Pericardium fibroblast (primary cell): Measurements from ENCODE around the gene RPS6KA1. TPM values are rescaled to one million over a fixed set of nuclear protein-coding genes. Genes with fewer than 3 reads are reported as not detected.

Source experiments
- total RNA-seq: library from RNA; depleted of rRNA; stranded (reverse); fragments of >200 nt; gene quantifications from 2 replicates; pipeline ENCODE4 v1.2.3, GENCODE V29; 2015

The RPS6KA1 gene
- total RNA-seq = 0.77 and 2.0 TPM in 2 replicates

DNA sequence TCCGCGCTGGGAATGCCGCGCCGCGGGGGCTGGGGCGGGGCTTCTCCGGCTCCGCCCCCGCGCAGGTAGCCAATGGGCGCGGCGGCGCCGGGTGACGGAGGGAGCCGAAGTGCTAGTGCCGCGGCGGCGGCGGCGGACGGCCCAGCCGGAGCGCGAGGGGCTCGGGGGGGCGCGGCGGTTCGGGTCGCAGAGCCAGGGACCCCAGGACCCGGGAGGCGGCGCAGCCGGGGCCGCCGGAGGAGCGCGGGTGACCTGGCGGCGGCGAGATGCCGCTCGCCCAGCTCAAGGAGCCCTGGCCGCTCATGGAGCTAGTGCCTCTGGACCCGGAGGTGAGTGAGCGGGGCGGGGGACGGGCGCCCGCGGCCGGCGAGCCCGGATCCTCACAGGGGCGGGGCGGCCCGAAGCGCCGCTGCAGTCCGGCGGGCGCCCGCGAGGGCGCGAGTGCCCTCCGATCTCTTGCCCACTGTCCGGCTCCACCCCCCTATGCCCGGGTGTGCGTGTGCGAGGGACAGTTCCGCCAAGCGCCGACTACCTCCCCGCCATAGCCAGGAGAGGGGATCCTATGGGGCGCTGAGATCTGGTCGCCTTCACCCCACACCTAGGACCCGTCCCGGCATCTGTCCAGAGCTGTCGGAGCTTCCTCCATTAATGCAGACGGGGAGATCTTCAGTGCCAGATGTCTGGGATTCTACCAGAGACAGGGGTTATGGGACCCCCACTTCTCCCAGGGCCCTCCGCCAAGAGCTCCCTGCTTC is at the start of gene RPS6KA1:
Gene RPS6KA1 (plus strand): TSS at position 107 of the 755 bp plus-strand sequence. CDS start 160 bp downstream, at position 267.

Other genes starting within 250 kb of the RPS6KA1 start
- 121 and 201 TPM in 2 replicates for gene SH3BGRL3, start 249.7 kb upstream of the RPS6KA1 start, total RNA-seq
- 2.2 and 2.8 TPM in 2 replicates for gene UBXN11, start 223.1 kb upstream of the RPS6KA1 start, total RNA-seq
- gene CD52, start 211.8 kb upstream of the RPS6KA1 start, total RNA-seq = not detected in 2 replicates
- gene CRYBG2, start 175.6 kb upstream of the RPS6KA1 start, total RNA-seq = not detected in 2 replicates
- gene ZNF683, start 157.0 kb upstream of the RPS6KA1 start, total RNA-seq = not detected in 2 replicates
- gene LIN28A, start 118.9 kb upstream of the RPS6KA1 start, total RNA-seq = not detected in 2 replicates
- gene DHDDS, start 97.4 kb upstream of the RPS6KA1 start, total RNA-seq = 27.4 and 32.0 TPM in 2 replicates
- gene HMGN2, start 57.3 kb upstream of the RPS6KA1 start, total RNA-seq = 272 and 287 TPM in 2 replicates
- 18.8 and 21.3 TPM in 2 replicates for gene ARID1A, start 166.3 kb downstream of the RPS6KA1 start, total RNA-seq